Activated naive CD4-positive, alpha-beta T cell (primary cell): Measurements from ENCODE around the gene FMO4.
"Not testable (repeated sequence)": the region's sequence is repeated elsewhere in the genome, so short reads cannot be mapped to it uniquely, and the experiment has no call there.

Source experiments
- DNase-seq, 4 experiments: peaks; one replicate each; lab custom pipeline; 2025; lab: John Stamatoyannopoulos, UW

FMO4 gene

GRCh38 chr1:171335964-171336363, 22.0 kb downstream of the FMO4 start:
- DNase-seq: no peak

- DNase-seq: not testable (repeated sequence)
These were observed 25.4 kb downstream of the FMO4 start for GRCh38 chr1:171339345-171339744.

- no peak for DNase-seq
These were observed 29.9 kb downstream of the FMO4 start for GRCh38 chr1:171343727-171344472.

GRCh38 chr1:171344473-171344820, 30.5 kb downstream of the FMO4 start:
- DNase-seq: no peak

- DNase-seq: no peak
These were observed 31.6 kb downstream of the FMO4 start for GRCh38 chr1:171345536-171345935.

GRCh38 chr1:171346881-171347280, 32.9 kb downstream of the FMO4 start:
- DNase-seq: no peak

GRCh38 chr1:171350594-171350993, 36.6 kb downstream of the FMO4 start:
- no peak for DNase-seq

- DNase-seq: no peak
These were observed 38.0 kb downstream of the FMO4 start for GRCh38 chr1:171351961-171352360.

GRCh38 chr1:171352554-171352953, 38.6 kb downstream of the FMO4 start:
- no peak for DNase-seq

- DNase-seq: no peak
These were observed 41.7 kb downstream of the FMO4 start for GRCh38 chr1:171355727-171356126.

GRCh38 chr1:171357179-171357578, 43.2 kb downstream of the FMO4 start:
- no peak for DNase-seq

GRCh38 chr1:171359355-171359648, 45.3 kb downstream of the FMO4 start:
- not testable (repeated sequence) for DNase-seq

GRCh38 chr1:171359731-171360527, 45.9 kb downstream of the FMO4 start:
- DNase-seq: not testable (repeated sequence)

GRCh38 chr1:171366085-171366484, 52.1 kb downstream of the FMO4 start:
- no peak for DNase-seq

- DNase-seq: no peak
These were observed 52.8 kb downstream of the FMO4 start for GRCh38 chr1:171366816-171367215.

GRCh38 chr1:171367436-171367835, 53.5 kb downstream of the FMO4 start:
- DNase-seq: no peak

GRCh38 chr1:171372418-171373084, 58.6 kb downstream of the FMO4 start:
- DNase-seq: no peak

GRCh38 chr1:171373357-171374122, 59.6 kb downstream of the FMO4 start:
- not testable (repeated sequence) for DNase-seq

GRCh38 chr1:171379846-171380245, 65.9 kb downstream of the FMO4 start:
- no peak for DNase-seq

GRCh38 chr1:171381866-171382210, 67.9 kb downstream of the FMO4 start:
- no peak for DNase-seq

- no peak for DNase-seq
These were observed 70.5 kb downstream of the FMO4 start for GRCh38 chr1:171384496-171384895.

- no peak for DNase-seq
These were observed 75.2 kb downstream of the FMO4 start for GRCh38 chr1:171389171-171389570.
